Stimulated activated CD4-positive, alpha-beta T cell treated with anti-CD3 and anti-CD28 coated beads, TNF-alpha, amount 100 ng/mL, for 48 hours (primary cell): ENCODE measurements around the gene KDM4F.

Source experiments
- DNase-seq, 3 donors: peaks; one replicate each; pipeline ENCODE4 v3.0.0-alpha.2; 2020; ENCODE audit warnings: low read depth in 3 of 3

KDM4F gene

GRCh38 chr11:95065336-95065735 lies 16.1 kb downstream of the KDM4F start:
- no peak for DNase-seq

- no peak for DNase-seq
Observed at GRCh38 chr11:95066716-95067038, 17.5 kb downstream of the KDM4F start, which contains the start of gene SRSF8. SRSF8 (plus strand) TSS chr11:95066919; CDS start chr11:95067227, 308 bp downstream.

- peak; percentile 51 to 67 (median 66) for DNase-seq
Observed at GRCh38 chr11:95067039-95067840, 18.0 kb downstream of the KDM4F start.

GRCh38 chr11:95067841-95068219 lies 18.6 kb downstream of the KDM4F start:
- DNase-seq: peak in 1 of 3 donors; percentile 22

- peak; percentile 33 to 49 (median 34) for DNase-seq
Observed at GRCh38 chr11:95068549-95068948, 19.3 kb downstream of the KDM4F start.

- no peak for DNase-seq
Observed at GRCh38 chr11:95070471-95070870, 21.2 kb downstream of the KDM4F start.

GRCh38 chr11:95072948-95073347 lies 23.7 kb downstream of the KDM4F start:
- no peak for DNase-seq

GRCh38 chr11:95074792-95075563 lies 25.8 kb downstream of the KDM4F start:
- no peak for DNase-seq

- no peak for DNase-seq
Observed at GRCh38 chr11:95076416-95076815, 27.2 kb downstream of the KDM4F start.

GRCh38 chr11:95076981-95077380 lies 27.8 kb downstream of the KDM4F start:
- DNase-seq: no peak

GRCh38 chr11:95078526-95078925 lies 29.3 kb downstream of the KDM4F start:
- DNase-seq: no peak

GRCh38 chr11:95081010-95081409 lies 31.8 kb downstream of the KDM4F start:
- no peak for DNase-seq

- no peak for DNase-seq
Observed at GRCh38 chr11:95081412-95081811, 32.2 kb downstream of the KDM4F start.

GRCh38 chr11:95082576-95083001 lies 33.4 kb downstream of the KDM4F start:
- no peak for DNase-seq

GRCh38 chr11:95084509-95084908 lies 35.3 kb downstream of the KDM4F start:
- peak in 2 of 3 donors; percentile 52 to 55 for DNase-seq

GRCh38 chr11:95085117-95085816 lies 36.0 kb downstream of the KDM4F start:
- DNase-seq: no peak

GRCh38 chr11:95086151-95086550 lies 36.9 kb downstream of the KDM4F start:
- DNase-seq: no peak

GRCh38 chr11:95086836-95087570 lies 37.8 kb downstream of the KDM4F start:
- no peak for DNase-seq

GRCh38 chr11:95088946-95089619 lies 39.9 kb downstream of the KDM4F start:
- no peak for DNase-seq

GRCh38 chr11:95089620-95090542 lies 40.7 kb downstream of the KDM4F start, which contains the start of gene ENDOD1:
ENDOD1 (plus strand) TSS chr11:95089846; CDS start chr11:95089928, 82 bp downstream.
- DNase-seq: peak; percentile 61 to 74 (median 69)
